GM18526 (cell line): Measurements from ENCODE around the gene ATP10A.

ENCODE experiments used
- POLR2A ChIP-seq: IDR thresholded peaks from 3 replicates; pipeline ENCODE4 v1.6.1; 2011; ENCODE audit not compliant: insufficient read length; ENCODE audit errors: extremely low read depth

ATP10A gene

DNA sequence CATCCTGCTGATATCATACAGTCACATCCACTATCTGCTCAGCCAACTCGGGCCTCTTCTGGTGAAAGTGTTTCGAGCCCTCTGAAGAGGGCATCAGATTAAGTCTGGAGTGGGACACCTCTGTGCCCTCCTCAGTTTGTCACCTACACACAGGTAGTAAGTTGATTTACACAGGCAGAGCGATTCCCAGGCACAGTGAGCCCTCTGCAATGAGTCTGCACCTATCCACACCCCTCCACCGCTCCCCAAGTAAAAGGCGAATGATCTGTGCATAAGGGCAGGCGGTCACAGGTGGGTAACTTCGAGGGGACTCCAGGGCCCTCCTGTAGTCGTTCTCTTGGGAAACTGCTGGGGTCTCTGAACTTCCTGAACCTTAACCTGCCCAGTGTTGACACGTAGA is 152.0 kb downstream of the ATP10A start:
- TF ChIP-seq POLR2A = no peak

DNA sequence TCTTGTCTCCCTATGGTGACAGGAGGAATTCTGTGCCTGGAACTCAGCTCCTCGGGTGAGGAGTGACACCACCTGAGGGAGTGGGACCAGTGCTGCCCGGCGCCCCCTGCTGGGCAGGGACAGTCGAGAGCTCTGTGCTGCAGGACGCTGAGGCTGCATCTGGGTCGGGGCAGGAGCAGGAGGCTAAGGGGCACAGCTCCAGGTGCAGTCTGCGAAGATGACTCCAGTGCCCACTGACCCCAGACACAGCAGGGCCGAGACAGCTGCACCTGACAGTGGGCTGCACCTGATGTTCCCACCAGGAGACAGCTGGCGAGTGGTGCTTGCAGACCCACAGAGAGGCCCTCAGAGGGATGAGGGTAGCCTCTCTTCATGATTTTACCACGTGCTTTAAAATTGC is 152.9 kb downstream of the ATP10A start:
- no peak for TF ChIP-seq POLR2A

- TF ChIP-seq POLR2A = no peak
Measured at GRCh38 chr15:25709437-25710159, 153.5 kb downstream of the ATP10A start.

GRCh38 chr15:25708391-25708790 is 154.7 kb downstream of the ATP10A start:
- no peak for TF ChIP-seq POLR2A

DNA sequence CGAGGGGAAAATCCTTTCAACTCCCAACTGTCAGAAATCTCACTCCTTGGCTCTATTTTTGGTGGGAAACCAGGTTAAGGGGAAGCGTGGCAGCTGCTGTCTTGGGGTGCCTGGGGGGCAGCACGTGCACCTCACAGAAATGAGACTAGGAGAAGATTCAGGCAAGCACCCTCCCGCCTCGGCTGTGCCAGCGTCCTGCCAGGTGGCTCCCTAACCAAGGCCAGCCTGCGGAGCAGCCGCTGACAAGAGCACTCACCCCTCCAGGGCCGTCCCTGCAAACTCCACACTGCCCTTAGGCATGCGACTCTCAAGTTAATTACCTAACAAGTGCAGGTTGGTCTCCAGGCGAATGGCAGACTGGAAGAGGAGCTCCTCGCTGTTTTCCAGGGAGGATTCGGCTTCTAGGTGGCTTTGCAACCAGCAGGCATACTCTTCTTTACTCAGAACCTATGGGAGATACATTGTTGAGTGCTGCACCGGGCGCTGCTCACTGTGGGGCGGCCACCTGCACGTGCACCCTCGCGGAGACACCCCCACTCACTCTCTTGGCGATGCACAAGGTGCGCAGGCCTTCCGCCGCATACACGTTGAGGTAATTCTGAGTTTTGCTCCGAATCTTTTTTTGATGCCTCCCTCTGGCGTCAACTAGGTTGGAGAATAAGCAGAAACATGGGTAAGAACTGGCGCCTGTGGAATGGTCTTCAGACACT is 155.3 kb downstream of the ATP10A start:
- TF ChIP-seq POLR2A = no peak

DNA sequence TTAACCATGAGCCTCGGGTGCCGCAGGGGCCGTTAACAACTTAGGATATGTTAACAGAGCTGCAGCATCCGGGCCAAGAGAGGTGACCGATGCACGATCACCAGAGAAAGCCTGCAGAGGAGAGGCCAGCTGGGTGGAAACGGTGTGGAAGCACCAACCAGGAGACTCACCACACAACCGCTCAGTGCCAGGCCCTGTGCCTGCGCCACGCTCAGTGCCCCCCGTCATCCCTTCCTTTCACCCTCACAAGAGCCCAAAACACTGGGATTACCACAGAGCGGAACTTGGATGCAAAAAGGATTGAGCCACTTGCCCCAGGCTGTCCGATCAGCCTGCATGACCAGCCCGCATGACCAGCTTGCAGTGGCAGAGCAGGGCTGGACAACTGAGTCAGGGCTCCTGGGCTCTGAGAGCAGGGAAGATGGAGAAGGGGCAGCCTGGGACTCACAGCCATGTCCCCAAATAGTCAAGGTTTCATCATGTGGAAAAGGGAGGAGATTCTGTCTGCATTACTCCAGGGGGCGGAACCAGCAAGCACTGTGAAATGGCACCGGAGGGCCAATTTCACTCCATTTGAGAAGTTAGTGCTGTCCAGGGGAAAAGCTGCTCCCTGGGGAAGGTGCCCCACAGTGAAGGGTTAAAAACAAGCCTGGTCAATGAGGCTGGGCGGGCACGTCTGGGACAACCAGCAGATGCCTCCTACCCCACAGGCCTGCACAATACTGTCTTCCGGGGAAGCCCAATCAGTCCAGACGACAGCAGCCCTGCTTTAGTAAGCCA is 156.8 kb downstream of the ATP10A start:
- no peak for TF ChIP-seq POLR2A

DNA sequence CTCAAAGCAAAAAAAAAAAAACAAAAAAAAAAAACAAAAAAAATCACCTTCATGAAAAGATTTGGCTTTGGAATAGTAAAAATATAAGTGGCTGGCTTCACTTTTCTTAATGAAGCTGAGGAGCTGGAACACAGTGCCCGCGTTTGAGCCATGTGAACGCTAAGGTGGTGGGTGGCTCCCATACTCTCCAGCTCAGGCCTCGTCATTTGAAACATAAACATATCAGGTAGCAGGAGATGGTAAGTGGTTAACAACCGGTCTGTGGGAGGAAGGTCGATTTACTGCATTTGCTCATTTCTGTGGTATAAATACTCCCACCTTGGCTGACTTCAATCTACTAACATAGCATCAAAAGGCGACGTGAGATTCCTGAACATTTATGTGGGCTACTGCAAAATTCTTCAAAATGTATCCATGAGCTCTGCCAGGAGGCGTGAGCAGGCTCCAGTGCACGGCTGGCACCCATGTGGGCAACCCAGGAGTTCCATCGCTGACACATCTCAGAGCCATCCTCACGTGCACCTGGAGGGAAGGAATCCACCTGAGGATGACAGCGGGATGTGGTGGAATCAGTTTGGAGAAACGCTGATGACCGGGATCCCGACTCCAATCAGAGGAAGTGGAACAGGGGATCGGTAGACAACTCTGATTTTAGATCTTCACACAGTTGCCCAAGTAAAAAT is 157.6 kb downstream of the ATP10A start:
- TF ChIP-seq POLR2A = no peak

DNA sequence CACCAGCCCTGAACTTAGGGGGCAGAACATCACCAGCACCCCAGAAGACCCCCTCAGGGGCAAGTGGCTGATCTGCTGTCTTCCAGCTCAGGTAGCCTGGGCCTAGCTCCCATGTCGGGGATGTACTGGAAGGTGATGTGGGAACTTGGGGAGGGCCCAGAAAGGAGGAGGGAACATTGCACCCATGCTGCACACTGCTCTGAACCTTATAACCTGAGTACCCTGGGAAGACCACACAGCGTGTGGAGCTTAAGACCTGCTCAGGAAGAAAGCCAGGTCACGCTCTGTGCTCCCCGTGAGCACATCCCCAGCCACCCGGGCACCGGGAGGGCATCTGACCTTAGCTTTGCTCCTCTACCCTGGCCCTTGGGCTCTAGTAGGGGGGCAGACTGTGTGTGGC is 159.4 kb downstream of the ATP10A start:
- TF ChIP-seq POLR2A = no peak

- TF ChIP-seq POLR2A = no peak
Measured at GRCh38 chr15:25701721-25702465, 161.2 kb downstream of the ATP10A start.

- no peak for TF ChIP-seq POLR2A
Measured at GRCh38 chr15:25700916-25701315, 162.2 kb downstream of the ATP10A start.

- TF ChIP-seq POLR2A = no peak
Measured at GRCh38 chr15:25697586-25697985, 165.5 kb downstream of the ATP10A start.

DNA sequence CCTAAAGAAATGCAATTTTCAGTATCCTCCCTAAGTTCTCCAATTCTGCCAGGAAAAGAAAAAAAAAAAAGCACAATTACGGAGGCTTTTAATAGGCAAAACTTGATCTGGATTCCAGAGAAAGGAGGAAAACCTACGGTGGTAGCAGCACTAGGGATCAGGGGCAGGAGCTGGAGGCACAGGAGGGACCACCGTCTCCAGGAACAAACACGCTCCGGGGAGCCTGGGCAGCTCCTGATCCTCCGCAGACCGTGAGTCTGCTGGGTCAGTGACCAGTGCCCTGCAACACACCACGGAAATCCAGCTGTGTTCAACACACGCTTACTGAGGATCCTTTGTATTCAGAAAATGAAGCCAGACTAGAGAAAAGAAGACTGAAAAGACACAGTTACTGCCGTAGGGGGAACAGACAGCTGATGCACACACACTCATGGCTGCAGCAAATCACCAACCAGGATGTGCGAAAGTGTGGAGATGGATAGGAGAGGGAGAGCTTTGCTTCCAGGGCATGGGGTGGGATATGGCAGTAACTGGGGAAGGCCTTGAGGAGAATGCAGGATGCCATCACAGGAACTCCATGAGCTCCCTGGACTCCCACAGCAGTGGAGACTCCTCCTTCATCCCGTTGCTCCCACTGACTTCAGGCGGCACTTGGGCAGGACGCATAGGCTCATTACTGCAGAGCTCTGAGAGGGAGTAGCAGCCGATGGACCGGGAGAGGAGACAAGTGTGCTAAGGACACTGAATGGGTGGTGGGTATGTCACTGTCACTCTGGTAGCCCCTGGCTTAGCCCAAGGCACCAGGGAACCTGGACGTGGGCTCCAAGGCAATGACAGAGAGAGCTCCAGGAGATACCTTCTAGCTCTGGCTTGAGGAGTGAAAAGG is 167.0 kb downstream of the ATP10A start:
- no peak for TF ChIP-seq POLR2A

- no peak for TF ChIP-seq POLR2A
Measured at GRCh38 chr15:25694823-25695312, 168.3 kb downstream of the ATP10A start.

DNA sequence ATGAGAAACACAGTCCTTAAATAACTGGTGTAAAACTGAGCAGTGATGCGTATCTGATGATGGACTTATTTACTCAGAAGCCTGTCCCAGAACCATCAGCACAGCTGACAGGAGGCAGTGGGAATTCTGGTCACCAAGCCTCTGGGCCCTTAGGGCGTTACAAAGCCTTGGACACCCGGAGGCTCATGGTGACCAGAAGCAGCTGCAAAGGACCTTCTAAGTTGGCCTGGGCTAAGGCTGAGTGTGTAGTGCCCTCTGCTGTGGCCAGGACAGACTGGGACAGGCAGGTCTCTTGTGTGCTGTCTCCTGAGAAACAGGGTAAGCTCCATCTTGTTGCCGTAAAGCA is 168.9 kb downstream of the ATP10A start:
- TF ChIP-seq POLR2A = no peak
